Osteoblast (primary cell): Measurements from ENCODE around the gene HK1. TPM values are rescaled to one million over a fixed set of nuclear protein-coding genes. Genes with fewer than 3 reads are reported as not detected.

Source experiments
- DNase-seq: peaks from one replicate; pipeline ENCODE4 v3.0.0; 2011; ENCODE audit warnings: low spot score, mixed read lengths; ENCODE audit not compliant: insufficient read length; ENCODE audit errors: missing footprints
- H2AFZ ChIP-seq: 2 replicates; pipeline ENCODE4 v1.6.0; 2011; ENCODE audit warnings: mild to moderate bottlenecking, low read length
- H3K27ac ChIP-seq: 2 replicates; pipeline ENCODE4 v1.5.1; 2011; ENCODE audit warnings: mild to moderate bottlenecking, low read depth, low read length, moderate library complexity
- H3K27me3 ChIP-seq: 2 replicates; pipeline ENCODE4 v1.6.0; 2012; ENCODE audit warnings: mild to moderate bottlenecking, control low read depth, inconsistent platforms, low read length, moderate library complexity; ENCODE audit not compliant: insufficient read depth
- H3K36me3 ChIP-seq: 2 replicates; pipeline ENCODE4 v1.5.1; 2011; ENCODE audit warnings: mild to moderate bottlenecking, low read length, control low read depth, moderate library complexity; ENCODE audit not compliant: insufficient read depth
- H3K4me1 ChIP-seq: 2 replicates; pipeline ENCODE4 v1.5.1; 2011; ENCODE audit warnings: mild to moderate bottlenecking, low read length, control low read depth, moderate library complexity; ENCODE audit not compliant: insufficient read depth
- H3K4me2 ChIP-seq: 2 replicates; pipeline ENCODE4 v1.6.0; 2011; ENCODE audit warnings: mild to moderate bottlenecking, low read length; ENCODE audit not compliant: insufficient read depth
- H3K4me3 ChIP-seq: fragments of 200-600 bp; sonication (generic); 3 replicates; pipeline ENCODE4 v1.5.1; 2012; ENCODE audit warnings: mild to moderate bottlenecking, low read length, inconsistent platforms; ENCODE audit not compliant: insufficient read depth
- H3K79me2 ChIP-seq: 2 replicates; pipeline ENCODE4 v1.6.0; 2012; ENCODE audit warnings: mild to moderate bottlenecking, low read length, control low read depth, inconsistent platforms; ENCODE audit not compliant: insufficient read depth
- H3K9me3 ChIP-seq: 2 replicates; pipeline ENCODE4 v1.5.1; 2011; ENCODE audit warnings: low read depth, low read length, control low read depth
- H4K20me1 ChIP-seq: 2 replicates; pipeline ENCODE4 v1.6.0; 2012; ENCODE audit warnings: mild to moderate bottlenecking, low read length, control low read depth; ENCODE audit not compliant: insufficient read depth
- total RNA-seq: library from RNA; depleted of rRNA; stranded (reverse); fragments of >200 nt; gene quantifications from 2 replicates; pipeline ENCODE4 v1.2.3, GENCODE V29; 2012
- TF ChIP-seq, protein P1 (sequence below): IDR thresholded peaks from 2 replicates; pipeline ENCODE4 v1.5.1; 2011; ENCODE audit warnings: mild to moderate bottlenecking, low read depth, low read length, moderate library complexity; ENCODE audit errors: extremely low read depth

The HK1 gene
- total RNA-seq, 1 donor, result 111 TPM

DNA sequence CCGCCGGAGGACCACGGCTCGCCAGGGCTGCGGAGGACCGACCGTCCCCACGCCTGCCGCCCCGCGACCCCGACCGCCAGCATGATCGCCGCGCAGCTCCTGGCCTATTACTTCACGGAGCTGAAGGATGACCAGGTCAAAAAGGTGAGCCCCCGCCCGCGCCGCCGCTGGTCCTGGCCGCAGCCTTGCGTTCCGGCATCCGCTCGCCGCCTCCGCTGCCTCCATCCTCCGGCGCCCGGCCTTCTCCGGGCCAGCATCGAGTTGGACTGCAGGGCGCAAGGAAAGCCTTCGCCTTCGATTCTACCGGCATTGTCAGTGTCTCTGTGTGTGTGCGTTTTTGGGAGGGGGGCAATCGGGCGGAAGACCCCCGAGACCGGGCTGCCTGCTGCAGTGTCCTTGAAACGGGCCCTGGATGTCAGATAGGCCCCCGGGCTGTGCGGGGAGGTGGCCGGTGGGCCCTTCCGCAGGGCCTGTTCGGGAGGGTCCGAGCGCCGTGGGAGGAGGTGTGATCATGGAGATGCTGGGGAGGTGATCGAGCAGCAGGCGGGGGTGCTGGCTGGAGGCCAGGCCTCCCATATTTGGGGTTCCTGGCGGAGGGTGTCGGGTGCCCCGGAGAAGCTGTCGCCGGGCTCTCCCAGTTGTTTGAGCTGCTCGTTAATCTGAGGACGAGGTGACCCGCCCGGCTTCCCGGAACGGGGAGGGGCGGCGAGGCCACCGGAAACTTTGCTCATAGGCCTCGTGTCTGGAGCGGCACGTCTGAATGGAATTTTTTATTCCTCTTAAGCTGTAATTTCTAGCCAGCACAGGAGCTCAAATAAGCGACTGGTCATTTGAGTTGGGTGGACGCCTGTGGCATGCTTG lies 40.8 kb downstream of the HK1 start:
- peak overlapping the region; percentile 88 for H2AFZ ChIP-seq
- peak; percentile 97 for DNase-seq
- H3K4me2 ChIP-seq, result peak overlapping the region; percentile 96
- H3K36me3 ChIP-seq, result peaks cover 3% of the 10 kb centered on the region
- peaks cover 37% of the 10 kb centered on the region for H3K4me1 ChIP-seq
- peak overlapping the region; percentile 98 for H3K4me3 ChIP-seq
- TF ChIP-seq, protein P1, sequence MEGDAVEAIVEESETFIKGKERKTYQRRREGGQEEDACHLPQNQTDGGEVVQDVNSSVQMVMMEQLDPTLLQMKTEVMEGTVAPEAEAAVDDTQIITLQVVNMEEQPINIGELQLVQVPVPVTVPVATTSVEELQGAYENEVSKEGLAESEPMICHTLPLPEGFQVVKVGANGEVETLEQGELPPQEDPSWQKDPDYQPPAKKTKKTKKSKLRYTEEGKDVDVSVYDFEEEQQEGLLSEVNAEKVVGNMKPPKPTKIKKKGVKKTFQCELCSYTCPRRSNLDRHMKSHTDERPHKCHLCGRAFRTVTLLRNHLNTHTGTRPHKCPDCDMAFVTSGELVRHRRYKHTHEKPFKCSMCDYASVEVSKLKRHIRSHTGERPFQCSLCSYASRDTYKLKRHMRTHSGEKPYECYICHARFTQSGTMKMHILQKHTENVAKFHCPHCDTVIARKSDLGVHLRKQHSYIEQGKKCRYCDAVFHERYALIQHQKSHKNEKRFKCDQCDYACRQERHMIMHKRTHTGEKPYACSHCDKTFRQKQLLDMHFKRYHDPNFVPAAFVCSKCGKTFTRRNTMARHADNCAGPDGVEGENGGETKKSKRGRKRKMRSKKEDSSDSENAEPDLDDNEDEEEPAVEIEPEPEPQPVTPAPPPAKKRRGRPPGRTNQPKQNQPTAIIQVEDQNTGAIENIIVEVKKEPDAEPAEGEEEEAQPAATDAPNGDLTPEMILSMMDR, result no peak
- H4K20me1 ChIP-seq, result peaks cover 42% of the 10 kb centered on the region
- peak overlapping the region; percentile 83 for H3K27ac ChIP-seq
- H3K27me3 ChIP-seq, result no peaks in the 10 kb centered on the region
- H3K79me2 ChIP-seq, result peaks cover 54% of the 10 kb centered on the region
- H3K9me3 ChIP-seq, result no peaks in the 10 kb centered on the region

DNA sequence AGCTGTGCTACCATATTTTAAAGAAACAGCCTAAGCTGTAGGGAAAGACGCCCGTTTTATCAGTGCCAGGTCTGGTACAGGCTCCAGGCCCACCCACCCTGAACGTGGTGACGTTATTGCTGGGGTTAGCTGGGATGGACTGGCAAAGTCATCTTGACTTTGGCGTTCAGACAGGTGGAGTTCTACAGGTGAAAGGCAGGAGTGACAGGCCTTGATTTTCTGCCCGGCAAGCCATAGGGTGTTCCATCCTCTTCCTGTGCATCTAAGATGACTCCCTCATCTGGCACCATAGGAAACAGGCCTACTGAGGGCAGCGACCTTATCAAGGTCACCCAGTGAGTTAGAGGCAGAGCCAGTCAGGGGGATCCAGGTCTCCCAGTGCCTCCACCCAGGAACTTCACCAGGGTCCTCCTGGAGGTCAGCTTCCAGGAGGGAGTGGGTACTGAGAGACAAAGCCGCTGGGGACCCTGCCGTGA lies 41.6 kb downstream of the HK1 start:
- Histone ChIP-seq H3K27ac (peak overlapping the region; percentile 83), H3K27me3 (no peaks in the 10 kb centered on the region), H3K9me3 (no peaks in the 10 kb centered on the region), H4K20me1 (peaks cover 48% of the 10 kb centered on the region), H2AFZ (peak overlapping the region; percentile 23), H3K36me3 (peaks cover 3% of the 10 kb centered on the region), H3K4me3 (peak overlapping the region; percentile 98), H3K4me1 (peaks cover 40% of the 10 kb centered on the region), H3K4me2 (peak overlapping the region; percentile 96), H3K79me2 (peaks cover 61% of the 10 kb centered on the region)
- DNase-seq, result no peak
- TF ChIP-seq, protein P1, result no peak

DNA sequence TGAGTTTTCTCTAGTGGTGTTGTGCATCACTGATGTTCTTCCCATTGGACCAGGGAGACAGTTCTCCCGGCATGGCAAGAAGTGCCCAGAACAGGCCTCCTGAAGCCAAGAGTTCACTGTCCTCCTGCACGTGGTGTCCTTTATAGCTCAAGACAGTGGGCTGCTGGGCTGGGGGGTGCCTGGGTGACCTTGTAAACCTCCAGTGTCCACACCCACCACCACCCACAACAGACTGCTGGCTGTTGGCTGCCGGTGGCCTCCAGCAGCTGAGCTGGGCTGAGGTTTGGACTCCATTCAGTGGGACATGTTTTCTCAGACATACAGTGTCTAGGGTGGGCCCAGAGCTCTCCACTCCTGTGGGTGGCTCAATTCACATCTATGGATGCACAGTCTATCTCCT lies 42.2 kb downstream of the HK1 start:
- Histone ChIP-seq H4K20me1 (peaks cover 48% of the 10 kb centered on the region), H3K27ac (peak overlapping the region; percentile 22), H3K4me1 (peaks cover 40% of the 10 kb centered on the region), H3K79me2 (peaks cover 67% of the 10 kb centered on the region), H3K4me3 (peak overlapping the region; percentile 98), H3K36me3 (peaks cover 3% of the 10 kb centered on the region), H3K27me3 (no peaks in the 10 kb centered on the region), H3K9me3 (no peaks in the 10 kb centered on the region), H3K4me2 (peak overlapping the region; percentile 96), H2AFZ (no peak overlapping the region)
- DNase-seq, result peak; percentile 5
- TF ChIP-seq, protein P1, result no peak

DNA sequence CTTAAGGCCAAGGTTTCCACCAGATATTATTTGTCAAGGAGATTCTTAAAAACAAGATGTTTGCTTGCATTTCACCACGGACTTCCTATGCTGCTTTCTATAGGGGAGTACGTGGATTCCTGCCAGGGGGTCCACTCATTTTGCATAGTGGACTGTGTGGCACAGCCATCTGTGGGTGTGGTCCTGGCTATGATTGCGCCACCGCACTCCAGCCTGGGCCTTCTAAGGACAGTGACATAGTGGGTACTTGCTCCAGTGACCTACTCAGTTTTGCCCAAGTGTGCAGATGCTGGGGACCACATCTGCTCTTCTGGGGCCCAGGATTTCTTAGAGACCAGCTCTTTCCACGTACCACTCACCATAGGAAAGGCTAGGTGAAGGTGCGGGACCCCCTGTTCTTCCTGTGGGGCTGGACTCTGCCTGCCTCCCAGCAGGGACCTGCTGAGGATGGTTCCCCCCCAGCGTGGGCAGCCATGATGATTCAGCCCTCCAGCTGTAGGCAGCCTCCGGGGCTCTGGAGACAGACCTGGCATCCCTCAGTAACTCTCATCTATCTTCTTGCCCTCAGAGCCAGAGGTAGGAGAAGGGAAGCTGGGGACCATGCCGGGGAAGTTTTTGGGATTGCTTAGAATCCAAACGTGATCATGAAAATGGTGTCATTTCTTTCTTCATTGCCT lies 42.9 kb downstream of the HK1 start:
- H3K27me3 ChIP-seq, result no peaks in the 10 kb centered on the region
- peak; percentile 83 for DNase-seq
- H3K9me3 ChIP-seq, result no peaks in the 10 kb centered on the region
- no peak overlapping the region for H2AFZ ChIP-seq
- peaks cover 41% of the 10 kb centered on the region for H3K4me1 ChIP-seq
- peak overlapping the region; percentile 22 for H3K27ac ChIP-seq
- peak overlapping the region; percentile 96 for H3K4me2 ChIP-seq
- peaks cover 3% of the 10 kb centered on the region for H3K36me3 ChIP-seq
- peaks cover 74% of the 10 kb centered on the region for H3K79me2 ChIP-seq
- no peak overlapping the region for H3K4me3 ChIP-seq
- TF ChIP-seq, protein P1, result no peak
- H4K20me1 ChIP-seq, result peaks cover 50% of the 10 kb centered on the region
